GM23248 (cell line): ENCODE results near the gene BARHL2. TPM values are rescaled to one million over a fixed set of nuclear protein-coding genes. Genes with fewer than 3 reads are reported as not detected.

Experiments used
- DNase-seq: peaks from one replicate; pipeline ENCODE4 v3.0.0-alpha.2; 2015
- H2AFZ ChIP-seq: fragments of 200-600 bp; sonication (generic); 2 replicates; pipeline ENCODE4 v1.6.1; 2016; ENCODE audit warnings: antibody characterized with exemption
- H3F3A ChIP-seq: fragments of 200-600 bp; sonication (generic); 2 replicates; pipeline ENCODE4 v1.6.1; 2016; ENCODE audit warnings: mild to moderate bottlenecking, antibody characterized with exemption, mixed run types; ENCODE audit not compliant: insufficient read depth
- H3K27ac ChIP-seq: fragments of 200-600 bp; sonication (generic); 2 replicates; pipeline ENCODE4 v1.5.1; 2016; ENCODE audit warnings: mild to moderate bottlenecking
- H3K27me3 ChIP-seq: fragments of 200-600 bp; sonication (generic); replicated peaks from 2 replicates; pipeline ENCODE4 v1.6.1; 2016; ENCODE audit warnings: mild to moderate bottlenecking; ENCODE audit not compliant: insufficient read depth
- H3K36me3 ChIP-seq: fragments of 200-600 bp; sonication (generic); 2 replicates; pipeline ENCODE4 v1.6.1; 2016; ENCODE audit warnings: low read depth, mild to moderate bottlenecking
- H3K4me1 ChIP-seq: fragments of 200-600 bp; sonication (generic); 2 replicates; pipeline ENCODE4 v1.6.1; 2016; ENCODE audit warnings: mild to moderate bottlenecking; ENCODE audit not compliant: insufficient read depth
- H3K4me2 ChIP-seq: fragments of 200-600 bp; sonication (generic); one replicate; pipeline ENCODE4 v1.6.1; 2016; ENCODE audit warnings: mild to moderate bottlenecking; ENCODE audit not compliant: unreplicated experiment
- H3K4me3 ChIP-seq: fragments of 200-600 bp; sonication (generic); 2 replicates; pipeline ENCODE4 v1.5.1; 2016; ENCODE audit warnings: mild to moderate bottlenecking
- H3K79me2 ChIP-seq: fragments of 200-600 bp; sonication (generic); 2 replicates; pipeline ENCODE4 v1.6.1; 2016; ENCODE audit warnings: mild to moderate bottlenecking; ENCODE audit not compliant: insufficient read depth
- H3K9ac ChIP-seq: fragments of 200-600 bp; sonication (generic); 2 replicates; pipeline ENCODE4 v1.6.1; 2016; ENCODE audit warnings: mild to moderate bottlenecking
- H3K9me2 ChIP-seq: fragments of 200-600 bp; sonication (generic); 2 replicates; pipeline ENCODE4 v1.6.1; 2016; ENCODE audit warnings: mixed run types, mild to moderate bottlenecking, moderate library complexity; ENCODE audit not compliant: insufficient read depth
- H3K9me3 ChIP-seq: fragments of 200-600 bp; sonication (generic); one replicate; pipeline ENCODE4 v1.6.1; 2017; ENCODE audit warnings: low read depth
- H4K20me1 ChIP-seq: fragments of 200-600 bp; sonication (generic); 2 replicates; pipeline ENCODE4 v1.6.0; 2016; ENCODE audit not compliant: insufficient read depth
- EZH2 ChIP-seq: fragments of 200-600 bp; sonication (generic); IDR thresholded peaks from 2 replicates; pipeline ENCODE4 v1.6.1; 2018; ENCODE audit warnings: antibody characterized with exemption, mild to moderate bottlenecking; ENCODE audit not compliant: insufficient read depth, poor library complexity, severe bottlenecking
- EZH2phosphoT487 ChIP-seq: fragments of 200-600 bp; sonication (generic); IDR thresholded peaks from 2 replicates; pipeline ENCODE4 v1.6.1; 2018; ENCODE audit warnings: antibody characterized with exemption, moderate library complexity, mild to moderate bottlenecking, low read depth; ENCODE audit not compliant: insufficient read depth
- WGBS, 2 experiments: methylation state at CpG; one replicate each; pipeline ENCODE4 v1.1.6; 2015 to 2017; ENCODE audit warnings: low lambda C conversion rate in 2 of 2, low coverage in 1 of 2; ENCODE audit errors: missing lambda C conversion rate in 2 of 2; 5-methylcytosine and 5-hydroxymethylcytosine counted together
- in situ Hi-C: fragments of 300-500 bp; cut with MboI; formaldehyde crosslinking; loops from 2 replicates; pipeline ENCODE4 v1.15.0; 2020
- polyA plus RNA-seq: library from polyadenylated mRNA; unstranded; fragments of >200 nt; fragmentation: Nextera tagmentation; extraction: Ambion mirVana; gene quantifications from 2 replicates; pipeline ENCODE4 v1.2.1, GENCODE V29; 2016
- total RNA-seq: library from RNA; depleted of rRNA; stranded (reverse); fragments of >200 nt; shearing (Covaris generic); gene quantifications from 2 replicates; pipeline ENCODE4 v1.2.3, GENCODE V29; 2014

The BARHL2 gene
- total and polyA plus RNA-seq, 2 experiments from 2014 or later, result not detected

- no peak for DNase-seq
Observed at GRCh38 chr1:90715309-90715708, 1.8 kb downstream of the BARHL2 start.

GRCh38 chr1:90714521-90714951 is 2.6 kb downstream of the BARHL2 start:
- no peak overlapping the region for H3K4me2 ChIP-seq
- H3F3A ChIP-seq, result no peaks in the 10 kb centered on the region
- TF ChIP-seq EZH2phosphoT487, result no peak
- no peak for TF ChIP-seq EZH2
- no peaks in the 10 kb centered on the region for H3K79me2 ChIP-seq
- 2% methylated on average over 14 of the region's 14 CpGs for WGBS, 2 experiments
- no peak overlapping the region for H3K27ac ChIP-seq
- no peak overlapping the region for H3K4me3 ChIP-seq
- peaks cover 98% of the 10 kb centered on the region for H3K27me3 ChIP-seq
- no peak overlapping the region for H2AFZ ChIP-seq
- no peaks in the 10 kb centered on the region for H3K4me1 ChIP-seq
- in situ Hi-C loops, result no loop called here
- no peak for DNase-seq
- no peaks in the 10 kb centered on the region for H4K20me1 ChIP-seq
- H3K36me3 ChIP-seq, result no peaks in the 10 kb centered on the region
- H3K9me2 ChIP-seq, result no peaks in the 10 kb centered on the region
- no peaks in the 10 kb centered on the region for H3K9me3 ChIP-seq
- no peak overlapping the region for H3K9ac ChIP-seq

More at GRCh38 chr1:90715309-90715708, 1.8 kb downstream of the BARHL2 start:
- Histone ChIP-seq H3K27ac (no peak overlapping the region), H3K4me3 (no peak overlapping the region), H3K79me2 (no peaks in the 10 kb centered on the region), H3K27me3 (peaks cover 97% of the 10 kb centered on the region), H3K9me3 (no peaks in the 10 kb centered on the region), H3K4me2 (no peak overlapping the region), H3K4me1 (no peaks in the 10 kb centered on the region), H3K9ac (no peak overlapping the region), H3K9me2 (no peaks in the 10 kb centered on the region), H4K20me1 (no peaks in the 10 kb centered on the region), H2AFZ (no peak overlapping the region), H3F3A (no peaks in the 10 kb centered on the region), H3K36me3 (no peaks in the 10 kb centered on the region)
- TF ChIP-seq EZH2 (no peak), EZH2phosphoT487 (no peak)
- in situ Hi-C loops, result no loop called here
- WGBS, 2 experiments, result 3 to 5% methylated on average over 5 of the region's 5 CpGs

- H3K4me2 ChIP-seq, result no peak overlapping the region
Observed at GRCh38 chr1:90713741-90714509, 3.2 kb downstream of the BARHL2 start.

GRCh38 chr1:90712915-90713730 is 4.0 kb downstream of the BARHL2 start:
- 6 to 7% methylated on average over 15 of the region's 15 CpGs for WGBS, 2 experiments
- Histone ChIP-seq H3K9ac (no peak overlapping the region), H3K27ac (no peak overlapping the region), H3K36me3 (no peaks in the 10 kb centered on the region), H3K79me2 (no peaks in the 10 kb centered on the region), H4K20me1 (no peaks in the 10 kb centered on the region), H3K4me1 (no peaks in the 10 kb centered on the region), H3K9me3 (no peaks in the 10 kb centered on the region), H3K4me2 (no peak overlapping the region), H3K27me3 (peaks cover 96% of the 10 kb centered on the region), H3F3A (no peaks in the 10 kb centered on the region), H2AFZ (no peak overlapping the region), H3K9me2 (no peaks in the 10 kb centered on the region), H3K4me3 (no peak overlapping the region)
- no peak for DNase-seq
- in situ Hi-C loops, result no loop called here
- no peak for TF ChIP-seq EZH2
- no peak for TF ChIP-seq EZH2phosphoT487

More at GRCh38 chr1:90713741-90714509, 3.2 kb downstream of the BARHL2 start:
- Histone ChIP-seq H3K27me3 (peaks cover 96% of the 10 kb centered on the region), H3K36me3 (no peaks in the 10 kb centered on the region), H3F3A (no peaks in the 10 kb centered on the region), H3K4me3 (no peak overlapping the region), H3K4me1 (no peaks in the 10 kb centered on the region), H3K9me2 (no peaks in the 10 kb centered on the region), H3K9me3 (no peaks in the 10 kb centered on the region), H2AFZ (no peak overlapping the region), H4K20me1 (no peaks in the 10 kb centered on the region), H3K79me2 (no peaks in the 10 kb centered on the region), H3K27ac (no peak overlapping the region), H3K9ac (no peak overlapping the region)
- WGBS, 2 experiments, result 4 to 9% methylated on average over 15 of the region's 15 CpGs
- DNase-seq, result no peak
- TF ChIP-seq EZH2phosphoT487 (no peak), EZH2 (peak; percentile 26)
- in situ Hi-C loops, result no loop called here
